SK-N-SH (cell line): ENCODE data around the gene BNC2. TPM values are rescaled to one million over a fixed set of nuclear protein-coding genes. Genes with fewer than 3 reads are reported as not detected.

Experiments
- CTCF ChIA-PET: fragments of 300-600, 350-600 bp; formaldehyde crosslinking; extraction: SDS; loops from one replicate; lab custom pipeline; 2021; lab: Yijun Ruan, JAX
- POLR2A ChIA-PET: fragments of 350-600 bp; sonication (Branson Sonifier 250); formaldehyde crosslinking; extraction: SDS; loops from one replicate; lab custom pipeline; 2020; ENCODE audit warnings: antibody characterized with exemption, inconsistent platforms; lab: Yijun Ruan, JAX
- DNase-seq: peaks from one replicate; pipeline ENCODE4 v3.0.0; 2012
- H2AFZ ChIP-seq: fragments of 200-600 bp; sonication (generic); 2 replicates; pipeline ENCODE4 v1.8.1; 2016; ENCODE audit warnings: antibody characterized with exemption, mild to moderate bottlenecking, low read depth
- H3F3A ChIP-seq: fragments of 200-600 bp; sonication (generic); replicated peaks from 2 replicates; pipeline ENCODE3; 2016; ENCODE audit warnings: antibody characterized with exemption, mild to moderate bottlenecking; ENCODE audit not compliant: insufficient read depth
- H3K27ac ChIP-seq, 2 experiments: fragments of 200-500 bp in 1 of 2; fragments of 200-600 bp in 1 of 2; sonication (Bioruptor generic) in 1 of 2; sonication (generic), shearing (Covaris generic) in 1 of 2; 2 replicates each; pipeline versions ENCODE4 v1.5.1 to v1.6.1; 2014 to 2016; ENCODE audit warnings: low read depth in 2 of 2, inconsistent platforms in 1 of 2, low read length in 1 of 2, mild to moderate bottlenecking in 1 of 2, mixed read lengths in 1 of 2
- H3K27me3 ChIP-seq: fragments of 200-600 bp; sonication (generic), shearing (Covaris generic); 2 replicates; pipeline ENCODE4 v1.6.1; 2016; ENCODE audit warnings: mixed run types; ENCODE audit not compliant: insufficient read depth
- H3K36me3 ChIP-seq, 2 experiments: fragments of 200-500 bp in 1 of 2; fragments of 200-600 bp in 1 of 2; sonication (Bioruptor generic) in 1 of 2; sonication (generic) in 1 of 2; replicated peaks in 1 of 2; 2 replicates each; pipeline versions ENCODE3 to v1.5.1; 2014 to 2016; ENCODE audit warnings: low read length in 1 of 2, mild to moderate bottlenecking in 1 of 2; ENCODE audit not compliant: insufficient read depth in 2 of 2, control insufficient read depth in 1 of 2
- H3K4me1 ChIP-seq, 2 experiments: fragments of 200-500 bp in 1 of 2; fragments of 200-600 bp in 1 of 2; sonication (Bioruptor generic) in 1 of 2; sonication (generic), shearing (Covaris generic) in 1 of 2; 2 replicates each; pipeline versions ENCODE4 v1.5.1 to v1.6.1; 2014 to 2016; ENCODE audit warnings: low read depth in 1 of 2, low read length in 1 of 2, mixed run types in 1 of 2; ENCODE audit not compliant: insufficient read depth in 2 of 2, control insufficient read depth in 1 of 2
- H3K4me2 ChIP-seq: fragments of 200-600 bp; sonication (generic), shearing (Covaris generic); 2 replicates; pipeline ENCODE4 v1.6.1; 2017; ENCODE audit warnings: mixed run types
- H3K4me3 ChIP-seq, 2 experiments: fragments of 200-500 bp in 1 of 2; fragments of 200-600 bp in 1 of 2; sonication (Bioruptor generic) in 1 of 2; sonication (generic), shearing (Covaris generic) in 1 of 2; 2 replicates each; pipeline versions ENCODE4 v1.5.1 to v1.8.1; 2014 to 2016; ENCODE audit warnings: low read depth in 2 of 2, inconsistent platforms in 1 of 2, low read length in 1 of 2, mild to moderate bottlenecking in 1 of 2, mixed read lengths in 1 of 2, moderate library complexity in 1 of 2
- H3K79me2 ChIP-seq: fragments of 200-600 bp; sonication (generic); 2 replicates; pipeline ENCODE4 v1.8.1; 2017; ENCODE audit warnings: mild to moderate bottlenecking; ENCODE audit not compliant: insufficient read depth
- H3K9ac ChIP-seq: fragments of 200-600 bp; sonication (generic); 2 replicates; pipeline ENCODE4 v1.6.1; 2017; ENCODE audit warnings: mixed run types
- H3K9me2 ChIP-seq: fragments of 200-600 bp; sonication (generic); 2 replicates; pipeline ENCODE4 v1.6.1; 2017; ENCODE audit warnings: mixed run types
- H3K9me3 ChIP-seq: fragments of 200-600 bp; sonication (generic); 2 replicates; pipeline ENCODE4 v1.6.1; 2017; ENCODE audit warnings: mixed run types, mild to moderate bottlenecking, moderate library complexity
- H4K20me1 ChIP-seq: fragments of 200-600 bp; sonication (generic); 2 replicates; pipeline ENCODE4 v1.6.1; 2017; ENCODE audit warnings: mild to moderate bottlenecking, mixed run types; ENCODE audit not compliant: insufficient read depth
- ELF1 ChIP-seq: IDR thresholded peaks from 2 replicates; pipeline ENCODE4 v1.4.0; 2012
- EP300 ChIP-seq, 2 experiments: IDR thresholded peaks; 2 replicates each; pipeline versions ENCODE4 v1.4.0 to v1.6.1; 2012; ENCODE audit warnings: borderline replicate concordance in 1 of 2, low read depth in 1 of 2, low read length in 1 of 2
- EZH2phosphoT487 ChIP-seq: fragments of 200-600 bp; sonication (generic); IDR thresholded peaks from 2 replicates; pipeline ENCODE4 v1.6.1; 2017; ENCODE audit warnings: low read depth, mixed run types, mild to moderate bottlenecking, antibody characterized with exemption, moderate library complexity, borderline replicate concordance
- FOXJ3 ChIP-seq: sonication (generic); formaldehyde crosslinking; IDR thresholded peaks from 2 replicates; pipeline ENCODE4 v1.5.1; 2020; ENCODE audit warnings: mild to moderate bottlenecking, missing genetic modification reagents
- FOXM1 ChIP-seq: IDR thresholded peaks from 2 replicates; pipeline ENCODE4 v1.4.0; 2012; ENCODE audit warnings: low read depth, mild to moderate bottlenecking
- GATA2 ChIP-seq: sonication (generic); formaldehyde crosslinking; IDR thresholded peaks from 2 replicates; pipeline ENCODE4 v1.5.0; 2020; ENCODE audit warnings: mild to moderate bottlenecking, missing genetic modification reagents
- NFIC ChIP-seq: IDR thresholded peaks from 2 replicates; pipeline ENCODE4 v1.4.0; 2012; ENCODE audit warnings: borderline replicate concordance
- RAD21 ChIP-seq: IDR thresholded peaks from 2 replicates; pipeline ENCODE4 v1.6.1; 2012; ENCODE audit warnings: mild to moderate bottlenecking, low read length
- RFX5 ChIP-seq: IDR thresholded peaks from 2 replicates; pipeline ENCODE4 v1.6.1; 2012; ENCODE audit warnings: mild to moderate bottlenecking, improper control_type of control experiment, low read length
- TAF1 ChIP-seq: IDR thresholded peaks from 2 replicates; pipeline ENCODE4 v1.6.1; 2012; ENCODE audit warnings: low read depth, mild to moderate bottlenecking, low read length, moderate library complexity, borderline replicate concordance
- TEAD4 ChIP-seq: IDR thresholded peaks from 2 replicates; pipeline ENCODE4 v1.4.0; 2012; ENCODE audit warnings: mild to moderate bottlenecking, borderline replicate concordance; ENCODE audit not compliant: insufficient read depth
- YY1 ChIP-seq: IDR thresholded peaks from 2 replicates; pipeline ENCODE4 v1.4.0; 2012; ENCODE audit warnings: low read depth, mild to moderate bottlenecking
- WGBS: methylation state at CpG from one replicate; pipeline ENCODE4 v1.1.6; 2017; ENCODE audit warnings: low lambda C conversion rate; 5-methylcytosine and 5-hydroxymethylcytosine counted together
- polyA plus RNA-seq, 3 experiments: library from polyadenylated mRNA; depleted of rRNA; stranded (reverse); fragments of >200 nt; gene quantifications; 2 replicates each; pipeline ENCODE4 v1.2.3, GENCODE V29; 2012
- TF ChIP-seq, protein P1 (sequence below): IDR thresholded peaks from 2 replicates; pipeline ENCODE4; 2012
- TF ChIP-seq, protein P2 (sequence below): IDR thresholded peaks from 2 replicates; pipeline ENCODE4 v1.4.0; 2012; ENCODE audit warnings: low read depth
- TF ChIP-seq, protein P3 (sequence below): fragments of 150-350 bp; IDR thresholded peaks from 2 replicates; pipeline ENCODE4 v1.6.1; 2016; ENCODE audit warnings: mild to moderate bottlenecking, low read depth, low read length
- TF ChIP-seq, protein P4 (sequence below): IDR thresholded peaks from 2 replicates; pipeline ENCODE4 v1.6.1; 2012; ENCODE audit warnings: mild to moderate bottlenecking, low read depth, low read length, moderate library complexity
- TF ChIP-seq, protein P5 (sequence below): fragments of 150-350 bp; IDR thresholded peaks from 2 replicates; pipeline ENCODE4 v1.6.1; 2017; ENCODE audit warnings: antibody characterized with exemption, low read length, low read depth, borderline replicate concordance

BNC2 gene
- polyA plus RNA-seq, 1 of the 3 experiments (the other 2 are of a cell fraction) = 8.8 TPM

DNA sequence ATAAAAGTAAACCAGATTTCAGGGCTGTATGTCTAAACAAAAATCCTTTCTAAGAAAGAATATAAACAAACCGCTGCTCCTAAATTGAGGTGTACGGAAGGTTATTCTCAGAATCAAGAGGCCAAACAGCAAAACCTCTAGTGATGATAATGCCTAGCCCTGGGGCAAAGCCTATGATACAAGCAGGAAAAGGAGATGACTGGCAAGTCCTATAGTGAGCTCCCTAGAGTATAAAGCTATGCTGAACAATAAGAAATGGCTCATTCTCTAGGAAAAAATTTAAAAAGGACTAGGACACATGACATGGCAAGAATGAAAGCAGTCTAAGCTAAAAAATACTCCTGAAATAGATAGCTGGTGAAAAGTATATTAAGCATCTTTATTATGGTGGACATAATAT is 187.1 kb downstream of the BNC2 start:
- H3K79me2 ChIP-seq = peaks cover 67% of the 10 kb centered on the region
- 98% methylated on average over 2 of the region's 2 CpGs for WGBS

DNA sequence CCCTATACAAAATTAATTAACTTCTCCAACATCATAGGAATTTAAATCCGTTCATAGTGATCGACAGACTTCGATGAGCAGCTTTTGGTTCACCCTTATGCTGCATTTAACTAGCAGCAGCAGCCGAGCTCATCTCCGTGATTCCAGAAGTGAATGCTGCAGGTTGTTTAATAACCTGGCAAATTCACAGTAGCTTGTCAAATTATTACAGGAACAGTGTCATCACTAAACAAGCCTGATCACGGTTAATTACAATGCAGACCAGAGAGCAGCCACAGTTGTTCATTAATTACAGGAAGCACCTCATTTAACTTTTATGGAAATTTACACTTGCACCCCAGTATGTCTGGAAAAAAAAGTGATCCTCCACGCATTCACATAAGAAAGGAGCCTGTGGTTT is 188.2 kb downstream of the BNC2 start:
- Histone ChIP-seq H3K4me1 (peaks cover 14 to 20% of the 10 kb centered on the region in 2 experiments; a peak in 3 of 4 replicates), H2AFZ (no peak overlapping the region), H3K27me3 (no peaks in the 10 kb centered on the region), H3K36me3 (peaks cover 0 to 5% of the 10 kb centered on the region in 2 experiments), H3K9me3 (no peaks in the 10 kb centered on the region), H3F3A (no peaks in the 10 kb centered on the region), H3K4me3 (no peak overlapping the region), H3K79me2 (peaks cover 67% of the 10 kb centered on the region), H3K9me2 (no peaks in the 10 kb centered on the region), H3K27ac (no peak overlapping the region), H3K9ac (no peak overlapping the region), H3K4me2 (no peak overlapping the region), H4K20me1 (no peaks in the 10 kb centered on the region)
- ChIA-PET POLR2A (no interaction called here), CTCF (no interaction called here)
- WGBS = 89% methylated on average over 7 of the region's 7 CpGs
- DNase-seq = no peak
- TF ChIP-seq TEAD4 (no peak), RFX5 (no peak), GATA2 (CRISPR knock-in tag) (no peak), RAD21 (no peak), EZH2phosphoT487 (no peak), ELF1 (no peak), TAF1 (no peak), NFIC (no peak)
- TF ChIP-seq, protein P1, sequence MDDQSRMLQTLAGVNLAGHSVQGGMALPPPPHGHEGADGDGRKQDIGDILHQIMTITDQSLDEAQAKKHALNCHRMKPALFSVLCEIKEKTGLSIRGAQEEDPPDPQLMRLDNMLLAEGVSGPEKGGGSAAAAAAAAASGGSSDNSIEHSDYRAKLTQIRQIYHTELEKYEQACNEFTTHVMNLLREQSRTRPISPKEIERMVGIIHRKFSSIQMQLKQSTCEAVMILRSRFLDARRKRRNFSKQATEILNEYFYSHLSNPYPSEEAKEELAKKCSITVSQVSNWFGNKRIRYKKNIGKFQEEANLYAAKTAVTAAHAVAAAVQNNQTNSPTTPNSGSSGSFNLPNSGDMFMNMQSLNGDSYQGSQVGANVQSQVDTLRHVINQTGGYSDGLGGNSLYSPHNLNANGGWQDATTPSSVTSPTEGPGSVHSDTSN = no peak
- TF ChIP-seq, protein P2, sequence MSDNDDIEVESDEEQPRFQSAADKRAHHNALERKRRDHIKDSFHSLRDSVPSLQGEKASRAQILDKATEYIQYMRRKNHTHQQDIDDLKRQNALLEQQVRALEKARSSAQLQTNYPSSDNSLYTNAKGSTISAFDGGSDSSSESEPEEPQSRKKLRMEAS = no peak
- TF ChIP-seq, protein P3, sequence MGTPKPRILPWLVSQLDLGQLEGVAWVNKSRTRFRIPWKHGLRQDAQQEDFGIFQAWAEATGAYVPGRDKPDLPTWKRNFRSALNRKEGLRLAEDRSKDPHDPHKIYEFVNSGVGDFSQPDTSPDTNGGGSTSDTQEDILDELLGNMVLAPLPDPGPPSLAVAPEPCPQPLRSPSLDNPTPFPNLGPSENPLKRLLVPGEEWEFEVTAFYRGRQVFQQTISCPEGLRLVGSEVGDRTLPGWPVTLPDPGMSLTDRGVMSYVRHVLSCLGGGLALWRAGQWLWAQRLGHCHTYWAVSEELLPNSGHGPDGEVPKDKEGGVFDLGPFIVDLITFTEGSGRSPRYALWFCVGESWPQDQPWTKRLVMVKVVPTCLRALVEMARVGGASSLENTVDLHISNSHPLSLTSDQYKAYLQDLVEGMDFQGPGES = no peak

More for the DNA sequence above, 187.1 kb downstream of the BNC2 start:
- CTCF ChIA-PET = interaction anchor here (0.6 kb wide), 1 partner anchor 344 kb away, joined by 4 read pairs; no protein-coding TSS in a partner anchor
- Histone ChIP-seq H3K4me2 (no peak overlapping the region), H3K27me3 (no peaks in the 10 kb centered on the region), H2AFZ (no peak overlapping the region), H3K4me3 (no peak overlapping the region), H3K9me2 (no peaks in the 10 kb centered on the region), H3K4me1 (peaks cover 14 to 20% of the 10 kb centered on the region in 2 experiments; a peak in 3 of 4 replicates), H4K20me1 (no peaks in the 10 kb centered on the region)
- TF ChIP-seq, protein P3 = no peak
- TF ChIP-seq NFIC = no peak
- no peak for TF ChIP-seq EP300 (IDR thresholded peaks at IDR 0.05; ENCODE audit: borderline replicate concordance in 1 of 2, low read depth in 1 of 2, low read length in 1 of 2)
- TF ChIP-seq YY1 = no peak
- no peak for TF ChIP-seq FOXM1
- TF ChIP-seq GATA2 (CRISPR knock-in tag) = no peak
- TF ChIP-seq FOXJ3 (CRISPR knock-in tag) = no peak
- TF ChIP-seq, protein P4, sequence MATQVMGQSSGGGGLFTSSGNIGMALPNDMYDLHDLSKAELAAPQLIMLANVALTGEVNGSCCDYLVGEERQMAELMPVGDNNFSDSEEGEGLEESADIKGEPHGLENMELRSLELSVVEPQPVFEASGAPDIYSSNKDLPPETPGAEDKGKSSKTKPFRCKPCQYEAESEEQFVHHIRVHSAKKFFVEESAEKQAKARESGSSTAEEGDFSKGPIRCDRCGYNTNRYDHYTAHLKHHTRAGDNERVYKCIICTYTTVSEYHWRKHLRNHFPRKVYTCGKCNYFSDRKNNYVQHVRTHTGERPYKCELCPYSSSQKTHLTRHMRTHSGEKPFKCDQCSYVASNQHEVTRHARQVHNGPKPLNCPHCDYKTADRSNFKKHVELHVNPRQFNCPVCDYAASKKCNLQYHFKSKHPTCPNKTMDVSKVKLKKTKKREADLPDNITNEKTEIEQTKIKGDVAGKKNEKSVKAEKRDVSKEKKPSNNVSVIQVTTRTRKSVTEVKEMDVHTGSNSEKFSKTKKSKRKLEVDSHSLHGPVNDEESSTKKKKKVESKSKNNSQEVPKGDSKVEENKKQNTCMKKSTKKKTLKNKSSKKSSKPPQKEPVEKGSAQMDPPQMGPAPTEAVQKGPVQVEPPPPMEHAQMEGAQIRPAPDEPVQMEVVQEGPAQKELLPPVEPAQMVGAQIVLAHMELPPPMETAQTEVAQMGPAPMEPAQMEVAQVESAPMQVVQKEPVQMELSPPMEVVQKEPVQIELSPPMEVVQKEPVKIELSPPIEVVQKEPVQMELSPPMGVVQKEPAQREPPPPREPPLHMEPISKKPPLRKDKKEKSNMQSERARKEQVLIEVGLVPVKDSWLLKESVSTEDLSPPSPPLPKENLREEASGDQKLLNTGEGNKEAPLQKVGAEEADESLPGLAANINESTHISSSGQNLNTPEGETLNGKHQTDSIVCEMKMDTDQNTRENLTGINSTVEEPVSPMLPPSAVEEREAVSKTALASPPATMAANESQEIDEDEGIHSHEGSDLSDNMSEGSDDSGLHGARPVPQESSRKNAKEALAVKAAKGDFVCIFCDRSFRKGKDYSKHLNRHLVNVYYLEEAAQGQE = no peak
- TF ChIP-seq, protein P5, sequence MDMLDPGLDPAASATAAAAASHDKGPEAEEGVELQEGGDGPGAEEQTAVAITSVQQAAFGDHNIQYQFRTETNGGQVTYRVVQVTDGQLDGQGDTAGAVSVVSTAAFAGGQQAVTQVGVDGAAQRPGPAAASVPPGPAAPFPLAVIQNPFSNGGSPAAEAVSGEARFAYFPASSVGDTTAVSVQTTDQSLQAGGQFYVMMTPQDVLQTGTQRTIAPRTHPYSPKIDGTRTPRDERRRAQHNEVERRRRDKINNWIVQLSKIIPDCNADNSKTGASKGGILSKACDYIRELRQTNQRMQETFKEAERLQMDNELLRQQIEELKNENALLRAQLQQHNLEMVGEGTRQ = no peak
- no peak for TF ChIP-seq RAD21
- TF ChIP-seq, all 33 proteins: peak for 0
- no peaks in the 10 kb centered on the region for H3F3A ChIP-seq
- H3K9ac ChIP-seq = no peak overlapping the region
- H3K27ac ChIP-seq = no peak overlapping the region
- POLR2A ChIA-PET = no interaction called here
- DNase-seq = no peak
- H3K36me3 ChIP-seq = peaks cover 0 to 5% of the 10 kb centered on the region in 2 experiments
- H3K9me3 ChIP-seq = no peaks in the 10 kb centered on the region
